HG03342 (cell line): ENCODE results near the gene PIK3R6.
"Not testable (repeated sequence)": the region's sequence is repeated elsewhere in the genome, so short reads cannot be mapped to it uniquely, and the experiment has no call there.

ENCODE experiments used
- ATAC-seq: cut with Tn5 transposase; IDR thresholded peaks from one replicate; pipeline ENCODE4 v1.9.1; 2021; ENCODE audit warnings: mild to moderate bottlenecking, moderate library complexity; ENCODE audit not compliant: unreplicated experiment

The PIK3R6 gene

GRCh38 chr17:8856205-8856603 is 11.3 kb downstream of the PIK3R6 start:
- not testable (repeated sequence) for ATAC-seq

GRCh38 chr17:8855477-8856204 is 11.8 kb downstream of the PIK3R6 start:
- ATAC-seq, result peak; percentile 26

- ATAC-seq, result no peak
Observed at GRCh38 chr17:8851600-8851999, 15.9 kb downstream of the PIK3R6 start.

GRCh38 chr17:8849311-8850041 is 18.0 kb downstream of the PIK3R6 start:
- no peak for ATAC-seq

- no peak for ATAC-seq
Observed at GRCh38 chr17:8847891-8848290, 19.6 kb downstream of the PIK3R6 start.

- no peak for ATAC-seq
Observed at GRCh38 chr17:8846768-8847211, 20.7 kb downstream of the PIK3R6 start.

- no peak for ATAC-seq
Observed at GRCh38 chr17:8844229-8845218, 22.9 kb downstream of the PIK3R6 start.

GRCh38 chr17:8843344-8843743 is 24.1 kb downstream of the PIK3R6 start:
- no peak for ATAC-seq

- no peak for ATAC-seq
Observed at GRCh38 chr17:8841844-8842243, 25.6 kb downstream of the PIK3R6 start.

- no peak for ATAC-seq
Observed at GRCh38 chr17:8839410-8839935, 28.0 kb downstream of the PIK3R6 start.

GRCh38 chr17:8838551-8839095 is 28.9 kb downstream of the PIK3R6 start:
- no peak for ATAC-seq

- no peak for ATAC-seq
Observed at GRCh38 chr17:8837563-8838075, 29.9 kb downstream of the PIK3R6 start.

GRCh38 chr17:8836821-8837562 is 30.5 kb downstream of the PIK3R6 start:
- no peak for ATAC-seq

GRCh38 chr17:8835631-8836364 is 31.7 kb downstream of the PIK3R6 start:
- no peak for ATAC-seq

- no peak for ATAC-seq
Observed at GRCh38 chr17:8835106-8835505, 32.4 kb downstream of the PIK3R6 start.

GRCh38 chr17:8832711-8833352 is 34.6 kb downstream of the PIK3R6 start:
- ATAC-seq, result no peak

- no peak for ATAC-seq
Observed at GRCh38 chr17:8831234-8831849, 36.1 kb downstream of the PIK3R6 start.

- no peak for ATAC-seq
Observed at GRCh38 chr17:8830141-8830540, 37.3 kb downstream of the PIK3R6 start.
